GM10248 (cell line): ENCODE results near the gene NLGN1.

Experiments
- CTCF ChIA-PET: fragments of 300-600 bp; sonication (Branson Sonifier 250); formaldehyde crosslinking; extraction: SDS; loops from one replicate; lab custom pipeline; 2021; ENCODE audit warnings: antibody characterized with exemption; lab: Yijun Ruan, JAX
- POLR2A ChIA-PET: fragments of 350-650 bp; sonication (Branson Sonifier 250); formaldehyde crosslinking; extraction: SDS; loops from one replicate; lab custom pipeline; 2020; ENCODE audit warnings: antibody characterized with exemption; lab: Yijun Ruan, JAX
- DNase-seq: peaks from one replicate; pipeline ENCODE4 v3.0.0; 2012; ENCODE audit errors: extremely low spot score
- TF ChIP-seq, protein P1 (sequence below): IDR thresholded peaks from 2 replicates; pipeline ENCODE4 v1.5.1; 2012; ENCODE audit warnings: mild to moderate bottlenecking, low read depth; ENCODE audit errors: extremely low read depth, missing control alignments, control extremely low read depth

The NLGN1 gene

DNA sequence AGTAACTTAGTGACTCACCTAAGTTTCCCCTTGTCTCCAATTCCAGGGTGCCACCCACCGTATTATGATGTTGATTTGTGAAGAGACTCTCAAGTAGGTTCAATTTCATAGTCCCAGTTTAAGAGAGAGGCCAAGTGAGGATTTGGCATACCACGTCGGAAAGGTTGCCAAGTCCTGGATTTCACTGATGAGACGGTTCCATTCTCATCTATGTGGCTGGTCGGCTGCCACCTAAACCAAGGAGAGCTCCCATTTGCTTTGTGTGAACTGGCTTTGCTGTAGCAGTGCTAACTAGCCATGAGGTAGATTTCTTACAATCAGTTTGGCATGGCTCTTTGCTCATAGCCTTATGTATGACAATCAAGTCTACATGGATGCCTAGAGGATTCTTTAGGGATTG lies 653.6 kb downstream of the NLGN1 start:
- TF ChIP-seq, protein P1, sequence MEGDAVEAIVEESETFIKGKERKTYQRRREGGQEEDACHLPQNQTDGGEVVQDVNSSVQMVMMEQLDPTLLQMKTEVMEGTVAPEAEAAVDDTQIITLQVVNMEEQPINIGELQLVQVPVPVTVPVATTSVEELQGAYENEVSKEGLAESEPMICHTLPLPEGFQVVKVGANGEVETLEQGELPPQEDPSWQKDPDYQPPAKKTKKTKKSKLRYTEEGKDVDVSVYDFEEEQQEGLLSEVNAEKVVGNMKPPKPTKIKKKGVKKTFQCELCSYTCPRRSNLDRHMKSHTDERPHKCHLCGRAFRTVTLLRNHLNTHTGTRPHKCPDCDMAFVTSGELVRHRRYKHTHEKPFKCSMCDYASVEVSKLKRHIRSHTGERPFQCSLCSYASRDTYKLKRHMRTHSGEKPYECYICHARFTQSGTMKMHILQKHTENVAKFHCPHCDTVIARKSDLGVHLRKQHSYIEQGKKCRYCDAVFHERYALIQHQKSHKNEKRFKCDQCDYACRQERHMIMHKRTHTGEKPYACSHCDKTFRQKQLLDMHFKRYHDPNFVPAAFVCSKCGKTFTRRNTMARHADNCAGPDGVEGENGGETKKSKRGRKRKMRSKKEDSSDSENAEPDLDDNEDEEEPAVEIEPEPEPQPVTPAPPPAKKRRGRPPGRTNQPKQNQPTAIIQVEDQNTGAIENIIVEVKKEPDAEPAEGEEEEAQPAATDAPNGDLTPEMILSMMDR = no peak
- no peak for DNase-seq
- POLR2A ChIA-PET = no interaction called here
- CTCF ChIA-PET = no interaction called here

- POLR2A ChIA-PET = no interaction called here
- DNase-seq = no peak
- TF ChIP-seq, protein P1 = no peak
- CTCF ChIA-PET = interaction anchor here (1.6 kb wide), 1 partner anchor 9 kb away, joined by 3 read pairs; no protein-coding TSS in a partner anchor
These were observed 661.3 kb downstream of the NLGN1 start for GRCh38 chr3:174058804-174059203.

DNA sequence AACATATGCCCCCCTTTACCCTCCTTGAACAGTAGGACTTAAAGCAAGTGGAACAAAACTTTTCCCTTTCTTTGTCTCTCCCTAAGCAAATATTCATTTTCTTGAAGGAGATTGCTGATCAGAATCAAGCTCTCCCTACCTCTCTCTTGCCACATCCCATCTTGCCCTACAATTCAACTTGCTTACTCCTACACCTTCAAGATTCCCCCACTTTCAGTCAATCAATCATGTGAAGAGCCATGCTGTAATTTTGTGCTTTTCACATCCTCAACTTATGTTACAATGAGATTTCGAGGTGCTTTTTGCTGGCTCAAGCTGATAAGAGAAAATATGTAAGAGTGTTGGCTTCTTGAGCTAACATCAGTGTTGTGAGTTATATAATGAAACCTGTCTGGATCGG lies 662.9 kb downstream of the NLGN1 start:
- no peak for DNase-seq
- CTCF ChIA-PET = interaction anchor here (2.0 kb wide), 1 partner anchor 14 kb away, joined by 5 read pairs; no protein-coding TSS in a partner anchor
- POLR2A ChIA-PET = no interaction called here
- TF ChIP-seq, protein P1 = no peak

DNA sequence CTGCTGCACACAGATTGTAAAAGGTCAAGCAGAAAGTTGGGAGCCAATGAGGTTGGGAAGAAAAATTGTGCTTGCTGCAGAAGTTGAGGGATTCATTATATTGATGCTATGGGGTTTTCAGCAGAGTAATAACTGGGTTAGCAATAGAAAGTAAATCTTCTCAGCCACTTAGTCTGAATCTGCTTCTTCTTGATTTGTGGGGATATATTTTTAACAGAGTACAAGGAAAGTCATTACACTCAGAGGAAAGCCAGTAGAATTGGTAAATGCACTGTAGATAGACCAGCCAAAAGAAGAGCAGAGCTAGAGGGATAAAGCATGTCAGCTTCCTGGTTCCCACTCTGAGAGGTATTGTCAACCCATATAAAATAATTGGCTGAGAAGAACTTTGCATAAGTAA lies 663.6 kb downstream of the NLGN1 start:
- TF ChIP-seq, protein P1 = no peak
- DNase-seq = no peak
- CTCF ChIA-PET = interaction anchor here (1.2 to 2.0 kb wide), 2 partner anchors 13 to 64 kb away, joined by 3 to 5 read pairs; no protein-coding TSS in a partner anchor
- POLR2A ChIA-PET = no interaction called here

DNA sequence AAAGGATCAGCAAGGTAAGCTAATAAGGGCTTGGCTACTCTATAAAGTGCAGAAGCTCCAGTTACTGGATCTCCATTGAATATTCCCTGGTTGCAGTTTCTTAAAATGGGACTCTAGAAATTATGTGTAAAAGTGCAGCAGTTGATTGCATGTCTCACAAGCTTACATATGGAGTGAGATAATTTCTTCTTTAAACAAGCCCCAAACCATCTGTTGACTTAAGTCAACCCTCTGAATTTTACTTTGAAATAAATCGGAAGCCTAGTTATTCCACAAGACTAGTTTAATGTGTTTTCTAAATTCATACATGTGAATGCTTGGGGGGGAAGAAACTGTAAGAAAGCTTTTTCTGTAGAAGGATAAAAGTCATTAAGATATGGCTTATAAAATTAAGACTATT lies 664.2 kb downstream of the NLGN1 start:
- ChIA-PET CTCF (interaction anchor here (1.2 to 2.0 kb wide), 2 partner anchors 12 to 63 kb away, joined by 3 to 5 read pairs; no protein-coding TSS in a partner anchor), POLR2A (no interaction called here)
- DNase-seq = no peak
- TF ChIP-seq, protein P1 = no peak

DNA sequence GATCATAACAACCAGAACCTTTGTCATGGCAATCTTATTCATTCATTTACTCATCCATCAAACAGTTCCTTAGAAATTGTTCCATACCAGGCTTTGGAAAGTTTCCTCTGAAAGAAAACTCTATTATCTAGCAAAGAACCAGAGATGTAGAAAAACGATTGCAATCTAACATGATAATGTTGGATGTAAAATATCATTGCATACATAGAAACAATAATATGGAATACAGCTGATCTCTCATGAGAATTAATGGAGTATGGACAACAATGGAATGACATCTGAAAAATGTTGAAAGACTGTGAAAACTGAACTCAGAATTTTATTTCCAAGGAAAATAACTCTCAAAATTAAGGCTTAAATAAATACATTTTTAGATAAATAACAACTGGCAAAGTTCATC lies 665.4 kb downstream of the NLGN1 start:
- TF ChIP-seq, protein P1 = no peak
- no peak for DNase-seq
- CTCF ChIA-PET = no interaction called here
- POLR2A ChIA-PET = no interaction called here
